Esophagus muscularis mucosa (tissue), 4 donors: Measurements from ENCODE around the gene SECTM1. TPM values are rescaled to one million over a fixed set of nuclear protein-coding genes. Genes with fewer than 3 reads are reported as not detected.

Experiments used
- DNase-seq: peaks from one replicate; pipeline ENCODE4 v3.0.0-alpha.2; 2017; ENCODE audit errors: extremely low spot score
- H3K27ac ChIP-seq, 4 donors: fragments of 200-600 bp; sonication (generic); replicated peaks in 1 of 4; 1 replicate in 3 of 4; 2 replicates in 1 of 4; pipeline ENCODE4 v1.5.1; 2016 to 2019; ENCODE audit warnings: mild to moderate bottlenecking in 1 of 4
- H3K27me3 ChIP-seq, 4 donors: fragments of 200-600 bp; sonication (generic); one replicate each; pipeline versions ENCODE4 v1.5.1 to v1.6.0; 2016 to 2019
- H3K36me3 ChIP-seq, 4 donors: fragments of 200-600 bp; sonication (generic); one replicate each; pipeline ENCODE4 v1.5.1; 2016 to 2019
- H3K4me1 ChIP-seq, 4 donors: fragments of 200-600 bp; sonication (generic); one replicate each; pipeline ENCODE4 v1.5.1; 2016 to 2019
- H3K4me3 ChIP-seq, 4 donors: fragments of 200-600 bp; sonication (generic); 1 replicate in 2 of 4; 2 replicates in 2 of 4; pipeline ENCODE4 v1.5.1; 2016 to 2019; ENCODE audit warnings: mild to moderate bottlenecking in 4 of 4, moderate library complexity in 1 of 4
- H3K9me3 ChIP-seq, 4 donors: fragments of 200-600 bp; sonication (generic); 1 replicate in 3 of 4; 2 replicates in 1 of 4; pipeline ENCODE4 v1.5.1; 2016 to 2019
- EP300 ChIP-seq: sonication (generic); formaldehyde crosslinking; IDR thresholded peaks from one replicate; pipeline ENCODE4 v1.6.1; 2017; ENCODE audit warnings: antibody characterized with exemption
- POLR2A ChIP-seq: fragments of 450-650 bp; IDR thresholded peaks from one replicate; pipeline ENCODE4 v1.6.1; 2017; ENCODE audit warnings: antibody characterized with exemption, moderate library complexity, mild to moderate bottlenecking, low read depth
- POLR2AphosphoS5 ChIP-seq, 2 donors: sonication (generic); formaldehyde crosslinking; IDR thresholded peaks; one replicate each; pipeline ENCODE4 v1.6.1; 2017; ENCODE audit warnings: antibody characterized with exemption in 2 of 2
- WGBS: methylation state at CpG from one replicate; pipeline ENCODE4 v1.1.5; 2018; 5-methylcytosine and 5-hydroxymethylcytosine counted together
- intact Hi-C: fragments of 100-400 bp; cut with DNase I; formaldehyde crosslinking; loops from one replicate; pipeline ENCODE4 v1.15.1; 2023
- total RNA-seq, 4 donors: library from RNA; depleted of rRNA; stranded (reverse); fragments of >200 nt; gene quantifications; one replicate each; pipeline versions ENCODE4 v1.1.0 to v1.2.1, GENCODE V29; 2016
- TF ChIP-seq, protein P1 (sequence below), 3 experiments: fragments of 200-600 bp in 2 of 3; fragments of 450-650 bp in 1 of 3; sonication (generic) in 2 of 3; IDR thresholded peaks; one replicate each; pipeline ENCODE4 v1.5.1; 2017 to 2019; ENCODE audit warnings: antibody characterized with exemption in 3 of 3, mild to moderate bottlenecking in 2 of 3, moderate library complexity in 1 of 3

The SECTM1 gene
- total RNA-seq, 4 donors from 2014 or later, result 10.0 to 41.1 (median 22.2) TPM

- Histone ChIP-seq H3K36me3 (no peaks in the 10 kb centered on the region), H3K9me3 (no peaks in the 10 kb centered on the region), H3K27ac (no peak overlapping the region), H3K4me1 (peaks cover 0 to 5% (median 3%) of the 10 kb centered on the region in 4 donors), H3K27me3 (peaks cover 0 to 12% (median 0%) of the 10 kb centered on the region in 4 donors), H3K4me3 (no peak overlapping the region)
- no peak for DNase-seq
- intact Hi-C loops, result no loop called here
- TF ChIP-seq, protein P1, sequence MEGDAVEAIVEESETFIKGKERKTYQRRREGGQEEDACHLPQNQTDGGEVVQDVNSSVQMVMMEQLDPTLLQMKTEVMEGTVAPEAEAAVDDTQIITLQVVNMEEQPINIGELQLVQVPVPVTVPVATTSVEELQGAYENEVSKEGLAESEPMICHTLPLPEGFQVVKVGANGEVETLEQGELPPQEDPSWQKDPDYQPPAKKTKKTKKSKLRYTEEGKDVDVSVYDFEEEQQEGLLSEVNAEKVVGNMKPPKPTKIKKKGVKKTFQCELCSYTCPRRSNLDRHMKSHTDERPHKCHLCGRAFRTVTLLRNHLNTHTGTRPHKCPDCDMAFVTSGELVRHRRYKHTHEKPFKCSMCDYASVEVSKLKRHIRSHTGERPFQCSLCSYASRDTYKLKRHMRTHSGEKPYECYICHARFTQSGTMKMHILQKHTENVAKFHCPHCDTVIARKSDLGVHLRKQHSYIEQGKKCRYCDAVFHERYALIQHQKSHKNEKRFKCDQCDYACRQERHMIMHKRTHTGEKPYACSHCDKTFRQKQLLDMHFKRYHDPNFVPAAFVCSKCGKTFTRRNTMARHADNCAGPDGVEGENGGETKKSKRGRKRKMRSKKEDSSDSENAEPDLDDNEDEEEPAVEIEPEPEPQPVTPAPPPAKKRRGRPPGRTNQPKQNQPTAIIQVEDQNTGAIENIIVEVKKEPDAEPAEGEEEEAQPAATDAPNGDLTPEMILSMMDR (IDR thresholded peaks at IDR 0.05), result no peak
- TF ChIP-seq POLR2A, result no peak
- TF ChIP-seq EP300, result no peak
- no peak for TF ChIP-seq POLR2AphosphoS5 (IDR thresholded peaks at IDR 0.05)
- 78% methylated on average over 26 of the region's 28 CpGs for WGBS
Observed at GRCh38 chr17:82346342-82347300, 13.1 kb upstream of the SECTM1 start.

DNA sequence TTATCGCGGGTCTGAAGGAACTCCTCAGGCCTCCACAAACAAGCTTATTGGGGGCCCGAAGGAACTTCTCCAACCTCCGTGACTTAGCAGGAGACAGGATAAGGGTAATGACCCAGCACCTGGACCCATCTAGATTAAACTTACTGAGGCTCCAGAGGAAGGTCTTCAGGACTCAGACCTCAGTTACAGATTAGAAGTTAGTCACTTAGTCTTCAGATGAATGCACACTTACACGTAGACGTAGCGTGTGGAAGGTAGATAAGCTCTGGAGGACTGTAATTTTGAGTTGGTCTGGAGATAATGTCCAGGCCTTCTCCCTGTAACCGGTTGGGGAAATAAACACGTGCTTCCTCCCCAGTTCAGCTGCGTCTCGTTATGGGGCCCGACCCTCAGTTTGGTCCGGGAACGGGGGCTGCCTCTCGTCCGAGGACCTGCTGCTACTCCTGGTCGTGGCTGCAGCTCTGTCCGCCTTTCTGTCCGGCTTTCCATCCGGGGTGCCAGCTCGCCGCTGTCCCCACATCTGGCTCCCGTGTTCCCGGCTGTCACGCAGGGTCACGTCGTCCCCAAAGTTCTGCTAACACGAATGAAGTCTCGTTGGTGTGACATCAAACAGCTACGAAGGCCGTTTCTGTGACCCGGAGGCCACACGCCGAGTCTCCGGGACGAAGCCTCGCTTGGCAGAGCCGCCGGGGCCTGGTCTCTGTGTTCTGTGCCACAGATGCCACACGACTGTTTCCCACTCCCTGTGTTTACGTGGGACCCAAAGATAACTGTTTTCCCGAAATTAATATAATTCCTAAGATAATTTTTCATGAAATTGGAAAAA lies 11.8 kb upstream of the SECTM1 start:
- Histone ChIP-seq H3K27ac (no peak overlapping the region), H3K4me3 (no peak overlapping the region), H3K4me1 (peaks cover 0 to 3% (median 0%) of the 10 kb centered on the region in 4 donors), H3K9me3 (no peaks in the 10 kb centered on the region), H3K36me3 (no peaks in the 10 kb centered on the region), H3K27me3 (peaks cover 0 to 8% (median 0%) of the 10 kb centered on the region in 4 donors)
- no peak for DNase-seq
- WGBS, result 90% methylated on average over 39 of the region's 42 CpGs
- no peak for TF ChIP-seq POLR2A
- TF ChIP-seq, protein P1 (IDR thresholded peaks at IDR 0.05), result no peak
- no peak for TF ChIP-seq EP300
- TF ChIP-seq POLR2AphosphoS5 (IDR thresholded peaks at IDR 0.05), result no peak
- intact Hi-C loops, result no loop called here

- Histone ChIP-seq H3K27me3 (peaks cover 0 to 8% (median 0%) of the 10 kb centered on the region in 4 donors), H3K4me3 (no peak overlapping the region), H3K36me3 (no peaks in the 10 kb centered on the region), H3K27ac (no peak overlapping the region), H3K4me1 (peaks cover 4 to 5% (median 5%) of the 10 kb centered on the region in 4 donors), H3K9me3 (no peaks in the 10 kb centered on the region)
- TF ChIP-seq POLR2A, result no peak
- 84% methylated on average over 12 of the region's 24 CpGs for WGBS
- no peak for DNase-seq
- intact Hi-C loops, result no loop called here
Observed at GRCh38 chr17:82344175-82344907, 10.8 kb upstream of the SECTM1 start.

DNA sequence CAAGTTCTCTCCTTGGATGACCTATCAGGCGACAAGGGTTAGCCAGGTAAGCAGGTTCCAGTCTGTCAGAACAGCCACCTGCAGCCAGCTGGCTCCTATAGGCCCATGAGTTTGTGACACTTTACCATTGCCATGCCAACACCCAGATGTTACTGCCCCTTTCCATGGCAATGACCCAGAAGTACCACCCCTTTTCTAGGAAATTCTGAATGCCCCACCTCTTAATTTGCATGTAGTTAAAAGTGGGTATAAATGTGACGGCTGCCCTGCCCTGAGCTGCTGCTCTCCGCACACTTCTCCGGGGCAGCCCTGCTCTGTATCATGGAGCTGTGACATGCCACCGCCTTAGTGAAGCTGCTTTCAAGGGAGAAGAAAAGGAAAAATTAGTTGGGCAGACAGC lies 10.0 kb upstream of the SECTM1 start:
- no peak overlapping the region for H3K27ac ChIP-seq
- TF ChIP-seq EP300 (no peak), POLR2A (no peak), POLR2AphosphoS5 (IDR thresholded peaks at IDR 0.05) (no peak)
- TF ChIP-seq, protein P1 (IDR thresholded peaks at IDR 0.05), result no peak
- peaks cover 0 to 8% (median 0%) of the 10 kb centered on the region in 4 donors for H3K27me3 ChIP-seq
- no peaks in the 10 kb centered on the region for H3K9me3 ChIP-seq
- no peak for DNase-seq
- H3K36me3 ChIP-seq, result no peaks in the 10 kb centered on the region
- intact Hi-C loops, result no loop called here
- H3K4me1 ChIP-seq, result peaks cover 12 to 13% (median 13%) of the 10 kb centered on the region in 4 donors
- WGBS, result 94% methylated on average over 5 of the region's 5 CpGs
- H3K4me3 ChIP-seq, result no peak overlapping the region
